ENCODE measurements around the gene CCNA2.

DNA sequence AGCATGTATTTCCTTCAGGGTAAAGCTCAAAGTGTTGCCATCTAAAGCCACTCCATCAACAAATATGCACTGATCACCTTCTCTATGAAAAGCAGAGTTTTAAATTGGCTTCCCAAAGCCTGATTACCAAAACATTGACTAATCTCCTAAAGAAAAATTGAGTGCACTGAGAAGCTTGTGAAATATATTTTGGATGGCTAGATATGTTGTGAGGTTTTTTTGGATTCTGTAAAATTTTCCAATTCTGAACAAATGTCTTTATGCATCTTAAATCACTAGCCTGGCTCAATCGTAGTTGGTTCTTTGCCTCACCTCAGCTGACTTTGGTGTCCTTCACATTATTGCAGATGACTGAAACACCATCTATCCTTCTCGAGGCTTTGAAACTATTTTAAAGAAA, 37.5 kb downstream of the CCNA2 start:
- TF ChIP-seq POLR2AphosphoS5 (IDR thresholded peaks at IDR 0.05; ENCODE audit: low read depth, low read length) (no peak), POLR2A (IDR thresholded peaks at IDR 0.05; ENCODE audit: low read depth, low read length) (no peak), TAF1 (IDR thresholded peaks at IDR 0.05; ENCODE audit: borderline replicate concordance, low read depth, low read length) (no peak)

Measured in GM12892 (cell line).